HFF-Myc (cell line): ENCODE results near the gene DCAF11.
A peak's percentile ranks its signal among the peaks of the same experiment; 100 is the strongest.

Experiments used
- DNase-seq: peaks from one replicate; pipeline ENCODE4 v3.0.0-alpha.2; 2011; ENCODE audit warnings: low read depth; ENCODE audit errors: extremely low read depth
- H3K4me3 ChIP-seq: replicated peaks from 2 replicates; pipeline ENCODE4 v1.5.1; 2011; ENCODE audit warnings: low read depth, mild to moderate bottlenecking, control low read depth, low read length
- CTCF ChIP-seq: IDR thresholded peaks from 2 replicates; pipeline ENCODE4 v1.5.1; 2012; ENCODE audit warnings: mild to moderate bottlenecking, low read depth, low read length, control low read depth; ENCODE audit errors: missing control alignments

DCAF11 gene

GRCh38 chr14:24092505-24093206, 21.9 kb upstream of the DCAF11 start:
- no peak for DNase-seq
- no peak overlapping the region for H3K4me3 ChIP-seq
- no peak for TF ChIP-seq CTCF

- DNase-seq = no peak
- no peak for TF ChIP-seq CTCF
- no peak overlapping the region; the same call in 1 of the 2 replicates for H3K4me3 ChIP-seq
Observed at GRCh38 chr14:24093207-24093900, 21.2 kb upstream of the DCAF11 start.

- TF ChIP-seq CTCF = no peak
- peak; percentile 56 for DNase-seq
- H3K4me3 ChIP-seq = peak within 1 kb of the TSS; percentile 89
Observed at GRCh38 chr14:24093901-24094840, 20.4 kb upstream of the DCAF11 start, which contains the start of gene PCK2. TSS of gene PCK2 (plus strand) at chr14:24094311. CDS start at chr14:24094406, 95 bp downstream.

- DNase-seq = no peak
- no peak for TF ChIP-seq CTCF
- peak overlapping the region; percentile 89 for H3K4me3 ChIP-seq
Observed at GRCh38 chr14:24094841-24095270, 19.7 kb upstream of the DCAF11 start.

GRCh38 chr14:24095271-24096068, 19.1 kb upstream of the DCAF11 start:
- DNase-seq = peak; percentile 38
- no peak for TF ChIP-seq CTCF
- peak overlapping the region; percentile 89 for H3K4me3 ChIP-seq
